Measurements from ENCODE around the gene CPSF4.

CPSF4 gene

GRCh38 chr7:99438573-99439480, at the start of gene CPSF4, which contains the start of gene PTCD1:
TSS of gene CPSF4 (plus strand) at chr7:99438943. CDS start at chr7:99439083, 140 bp downstream.
TSS of gene PTCD1 (minus strand) at chr7:99438798. CDS start at chr7:99435242, 3,556 bp downstream.
- DNase-seq = peak; percentile 82

- no peak for DNase-seq
Measured at GRCh38 chr7:99389772-99390171, 49.0 kb upstream of the CPSF4 start.

- DNase-seq = no peak
Measured at GRCh38 chr7:99390941-99391602, 47.7 kb upstream of the CPSF4 start.

GRCh38 chr7:99392046-99392445, 46.7 kb upstream of the CPSF4 start:
- no peak for DNase-seq

- peak; percentile 68 for DNase-seq
Measured at GRCh38 chr7:99392659-99393354, 45.9 kb upstream of the CPSF4 start.

DNA sequence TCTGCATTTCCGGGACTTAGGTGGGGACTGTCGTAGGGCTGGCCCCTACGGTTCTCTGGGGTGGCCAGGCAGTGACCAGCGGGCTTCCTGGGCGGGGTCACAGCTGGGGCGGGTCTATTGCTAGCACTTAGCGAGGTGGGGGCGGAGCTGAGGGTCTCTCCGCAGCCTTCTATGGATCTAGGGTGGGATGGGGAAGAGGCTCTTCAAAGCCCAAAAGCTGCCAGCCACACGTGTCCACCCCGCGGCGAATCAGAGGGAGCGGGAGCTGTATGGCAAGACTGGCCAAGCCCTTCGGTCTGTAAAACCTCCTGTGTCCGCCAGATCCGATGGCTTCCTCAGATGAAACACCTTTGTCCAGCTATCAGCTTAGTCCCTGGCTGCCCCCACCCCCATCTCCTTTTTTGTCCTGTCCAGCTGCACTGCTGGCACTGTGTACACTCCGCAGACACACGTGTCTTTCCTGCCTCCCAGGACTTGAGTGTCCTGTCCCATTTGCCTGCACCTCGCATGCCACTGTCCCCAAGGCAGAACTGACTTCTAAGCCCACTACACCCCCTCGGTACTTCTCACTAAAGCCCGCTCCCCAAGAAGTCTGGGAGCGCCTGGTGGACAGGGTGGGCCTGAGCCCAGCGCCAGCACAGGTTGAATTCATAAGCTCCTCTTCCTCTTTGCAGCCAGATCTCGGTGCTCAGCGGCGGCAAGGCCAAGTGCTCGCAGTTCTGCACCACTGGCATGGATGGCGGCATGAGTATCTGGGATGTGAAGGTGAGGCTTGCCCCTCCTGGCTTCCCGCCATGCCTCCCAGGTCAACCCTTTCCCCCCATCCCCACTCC, 45.2 kb upstream of the CPSF4 start:
- DNase-seq = no peak

DNA sequence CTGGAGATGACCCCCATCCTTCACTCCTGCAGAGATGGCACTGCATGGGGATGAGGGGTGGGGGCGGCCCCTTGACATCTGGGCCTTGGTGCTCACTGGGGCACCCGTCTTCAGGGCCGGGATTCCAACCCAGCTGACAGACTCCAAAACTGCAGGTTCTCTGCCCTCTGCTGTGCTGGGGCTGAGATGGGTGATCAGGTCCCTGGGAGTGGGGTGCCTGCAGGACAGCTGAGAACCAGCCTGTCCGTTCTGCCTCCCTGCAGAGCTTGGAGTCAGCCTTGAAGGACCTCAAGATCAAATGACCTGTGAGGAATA, 44.6 kb upstream of the CPSF4 start:
- no peak for DNase-seq

DNA sequence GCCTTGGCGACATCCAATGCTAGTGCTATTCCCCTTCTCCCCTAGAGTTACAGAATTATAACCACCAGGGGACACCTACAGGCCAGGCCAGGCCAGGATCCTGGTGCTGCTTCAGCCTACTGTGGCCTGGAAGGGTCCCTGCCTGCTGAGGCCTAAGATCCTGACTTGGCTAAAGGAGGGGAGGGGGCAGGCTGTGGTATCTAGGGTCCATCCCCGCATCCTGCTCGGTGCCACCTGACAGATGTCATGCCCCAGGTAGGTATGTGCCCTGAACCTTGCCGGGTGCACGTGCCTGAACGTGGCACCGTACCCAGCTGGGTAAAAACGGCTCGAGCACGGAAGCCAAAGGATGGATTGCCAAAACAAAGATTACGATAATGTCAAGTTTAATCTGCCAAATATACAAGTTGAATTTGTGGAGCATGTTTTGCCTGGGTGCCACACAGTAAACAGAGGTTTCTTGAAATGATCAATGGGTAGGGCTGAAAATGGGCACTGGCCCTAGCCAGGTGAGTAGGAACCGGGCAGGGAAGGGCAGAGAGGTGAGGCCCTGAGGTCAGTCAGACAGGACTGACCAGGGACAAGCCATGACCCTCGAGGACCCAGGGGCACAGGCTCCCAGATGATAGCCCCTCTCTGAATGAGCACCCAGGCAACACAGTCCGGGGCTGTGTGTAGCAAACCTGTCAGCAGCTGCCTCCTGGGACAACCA, 43.0 kb upstream of the CPSF4 start:
- DNase-seq = no peak

- no peak for DNase-seq
Measured at GRCh38 chr7:99396418-99397296, 42.1 kb upstream of the CPSF4 start.

DNA sequence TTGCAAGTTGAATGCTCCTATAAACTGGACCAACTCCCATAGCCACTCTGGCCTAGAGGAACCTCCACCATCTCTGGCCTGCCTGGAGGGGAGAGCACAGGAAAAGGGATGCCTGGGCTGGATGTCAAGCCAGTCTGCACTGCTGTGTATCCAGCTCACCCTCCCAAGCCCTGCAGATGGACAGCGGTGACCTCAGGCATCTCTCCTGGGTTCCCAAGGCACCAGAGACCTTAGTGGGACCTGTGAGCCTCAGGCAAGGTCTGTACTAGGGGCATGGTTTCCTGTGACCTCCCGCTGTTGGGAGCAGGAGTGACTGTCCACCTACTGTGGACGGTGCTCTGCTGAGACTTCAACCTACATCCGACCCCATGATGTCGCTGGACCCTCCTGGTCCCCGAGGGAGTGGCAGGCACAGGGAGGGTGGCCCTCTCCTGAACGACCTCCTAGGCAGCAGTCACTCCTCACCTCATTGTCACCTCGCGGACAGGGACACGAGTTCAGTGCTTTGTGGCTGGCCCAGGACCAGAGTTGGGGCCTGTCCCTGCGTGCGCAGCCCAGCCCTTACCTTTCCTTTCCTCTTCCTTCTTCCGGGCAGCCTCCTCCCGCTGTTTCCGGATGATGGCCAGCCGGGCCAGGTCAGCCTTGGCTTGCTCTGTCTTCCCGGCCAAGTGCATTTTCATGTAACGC, 41.3 kb upstream of the CPSF4 start:
- no peak for DNase-seq

DNA sequence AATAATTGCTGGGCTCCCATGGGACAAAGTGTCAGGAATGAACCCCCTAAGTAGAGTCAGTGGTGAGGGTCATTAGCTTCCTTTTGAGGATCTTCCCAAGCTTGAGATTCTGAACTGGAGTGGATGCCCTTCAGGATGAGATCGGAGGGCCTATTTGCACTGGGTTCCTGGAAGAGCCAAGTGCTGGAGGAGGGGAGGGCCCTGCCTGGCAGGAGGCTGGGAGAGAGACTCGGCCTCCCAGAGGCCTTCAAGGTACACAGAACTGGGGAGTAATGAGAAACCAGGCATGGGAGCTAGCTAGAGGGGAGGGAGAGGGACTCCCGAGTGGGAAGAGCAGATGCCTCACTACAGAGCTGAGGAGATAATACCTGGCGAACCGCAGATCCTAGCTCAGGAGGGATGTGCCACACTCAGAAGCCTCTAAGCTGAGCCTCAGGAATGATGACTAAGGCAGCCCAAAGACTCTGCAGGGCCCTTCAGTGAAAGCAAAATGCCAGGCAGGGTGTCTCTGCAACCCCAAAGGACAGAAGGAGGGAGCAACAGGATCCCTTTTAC, 39.8 kb upstream of the CPSF4 start:
- no peak for DNase-seq

DNA sequence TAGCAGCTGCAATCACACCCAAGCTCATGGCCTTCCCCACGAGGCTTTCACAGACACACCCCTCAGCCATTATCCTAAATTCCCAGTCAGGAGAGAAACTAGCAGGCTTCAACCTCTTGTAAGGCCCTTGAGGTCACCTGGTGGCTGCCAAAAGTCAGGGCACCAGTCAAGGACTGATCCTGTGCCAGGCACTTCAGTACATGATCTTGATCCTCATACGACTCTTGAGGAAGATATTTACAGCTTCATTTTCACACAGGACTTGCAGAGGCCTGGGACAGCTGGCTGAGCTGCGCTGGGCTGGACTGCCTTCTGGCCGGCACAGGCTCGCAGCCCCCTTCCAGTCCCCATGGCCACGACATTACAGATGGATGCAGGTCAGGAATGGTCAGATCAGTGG, 39.1 kb upstream of the CPSF4 start:
- DNase-seq = no peak

- DNase-seq = no peak
Measured at GRCh38 chr7:99402854-99403253, 35.9 kb upstream of the CPSF4 start.

GRCh38 chr7:99403764-99404163, 35.0 kb upstream of the CPSF4 start:
- no peak for DNase-seq

DNA sequence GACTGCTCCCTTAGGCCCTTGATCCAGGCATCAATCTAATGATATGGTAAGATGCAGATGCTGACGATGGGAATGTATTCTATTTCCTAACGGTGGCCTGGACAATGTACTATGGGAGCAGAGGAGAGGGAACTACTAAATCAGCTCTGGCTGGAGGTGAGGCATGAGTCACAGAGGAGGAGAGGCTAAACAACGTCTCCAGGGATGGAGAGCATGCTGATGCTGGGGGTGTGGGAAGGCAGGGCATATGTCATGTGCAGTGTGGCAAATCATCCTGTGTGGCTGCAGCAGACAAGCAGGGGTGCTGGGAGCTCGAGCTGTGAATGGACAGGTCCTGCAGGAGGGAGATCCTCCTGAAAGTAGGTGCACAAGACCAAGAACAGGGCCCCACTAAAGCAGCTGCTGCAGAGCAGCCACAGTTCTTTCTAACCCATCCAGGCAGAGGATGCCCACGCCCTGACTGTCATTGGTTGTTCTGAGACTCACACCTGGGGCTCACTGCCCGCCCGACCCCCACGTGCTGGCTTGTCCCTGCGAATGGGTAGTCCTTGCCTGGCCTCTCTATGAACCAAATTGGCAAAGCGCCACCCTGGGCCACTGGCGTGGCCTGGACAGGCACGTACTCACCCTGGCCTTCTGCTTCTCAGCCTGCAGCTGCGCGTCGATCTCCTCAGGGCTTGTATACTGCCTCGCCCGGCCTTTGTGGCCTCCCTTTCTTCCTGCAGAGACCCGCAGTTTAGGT, 34.3 kb upstream of the CPSF4 start:
- DNase-seq = no peak

DNA sequence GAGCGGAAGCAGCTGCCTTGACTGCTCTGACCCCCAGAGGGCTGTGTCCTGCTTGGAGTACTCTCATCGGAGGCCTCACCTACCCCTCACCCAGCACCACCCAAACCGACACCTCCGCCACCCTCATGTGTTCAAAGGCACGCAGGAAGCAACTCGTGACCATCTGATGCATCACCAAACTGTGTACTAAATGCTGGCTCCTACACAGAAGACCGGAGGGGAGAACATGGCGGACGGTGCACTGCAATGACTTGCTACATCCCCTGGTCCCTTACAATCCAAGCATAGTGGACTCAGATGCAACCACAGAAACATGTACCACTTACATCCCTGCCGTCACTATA, 33.8 kb upstream of the CPSF4 start:
- DNase-seq = no peak

DNA sequence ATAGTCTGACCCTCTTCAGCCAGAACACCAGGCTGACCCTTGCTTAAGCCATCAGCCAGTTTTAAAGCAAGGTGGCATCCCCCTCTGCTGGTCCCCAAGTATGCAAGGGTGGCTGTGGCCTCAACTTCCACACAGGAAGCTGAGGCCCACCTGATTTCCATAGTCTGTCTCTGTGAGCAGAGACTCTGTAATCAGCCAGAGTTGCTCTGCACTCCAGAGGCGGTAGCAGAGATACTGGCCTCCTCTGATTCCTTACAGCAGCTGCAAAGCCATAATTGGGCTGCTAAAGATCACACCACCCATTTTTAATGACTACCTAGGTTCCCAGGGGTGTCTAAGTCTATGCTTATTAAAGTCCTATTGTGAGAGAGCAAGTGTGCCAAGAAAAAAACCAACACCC, 32.2 kb upstream of the CPSF4 start:
- DNase-seq = no peak

- DNase-seq = peak; percentile 41
Measured at GRCh38 chr7:99407872-99408378, 30.8 kb upstream of the CPSF4 start.

Data from activated T-cell treated with anti-CD3 and anti-CD28 coated beads for 4 hours (primary cell).